ENCODE data around the gene ANKS1B. TPM values are rescaled to one million over a fixed set of nuclear protein-coding genes. Genes with fewer than 3 reads are reported as not detected.

Gene ANKS1B
- total RNA-seq, 1 experiment from 2014 or later = 5.8 TPM

DNA sequence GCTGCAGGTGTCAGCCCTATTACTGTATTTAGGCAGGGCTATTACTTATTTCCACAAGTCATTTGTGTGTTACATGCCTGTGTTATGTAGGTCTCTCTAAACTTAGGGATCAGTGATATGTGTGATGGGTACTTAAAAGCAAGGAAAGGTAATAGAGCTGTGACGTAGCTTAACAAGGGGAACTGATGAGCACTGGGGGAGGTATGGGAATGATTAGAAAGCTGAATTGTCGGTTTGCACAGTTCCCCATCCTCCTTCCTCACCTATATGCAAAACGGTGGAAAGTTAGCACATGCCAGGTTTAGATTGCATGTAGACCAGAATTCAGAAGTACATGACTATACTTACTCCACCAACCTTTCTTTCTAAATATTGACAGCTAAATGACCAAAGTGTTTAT is 831.4 kb downstream of the ANKS1B start:
- no peak overlapping the region for H3K4me3 Mint-ChIP-seq
- ChIA-PET CTCF (no interaction called here), POLR2A (no interaction called here)
- H3K27me3 Mint-ChIP-seq (ENCODE audit: low read depth) = no peaks in the 10 kb centered on the region
- TF ChIP-seq, protein P1, sequence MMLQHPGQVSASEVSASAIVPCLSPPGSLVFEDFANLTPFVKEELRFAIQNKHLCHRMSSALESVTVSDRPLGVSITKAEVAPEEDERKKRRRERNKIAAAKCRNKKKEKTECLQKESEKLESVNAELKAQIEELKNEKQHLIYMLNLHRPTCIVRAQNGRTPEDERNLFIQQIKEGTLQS (CRISPR knock-in tag; conservative IDR thresholded peaks at IDR 0.05) = no peak
- TF ChIP-seq KAT7 (CRISPR knock-in tag; IDR thresholded peaks at IDR 0.05; ENCODE audit: borderline replicate concordance) = no peak
- TF ChIP-seq NR2C2 (CRISPR knock-in tag; IDR thresholded peaks at IDR 0.05) = no peak
- TF ChIP-seq, protein P2, sequence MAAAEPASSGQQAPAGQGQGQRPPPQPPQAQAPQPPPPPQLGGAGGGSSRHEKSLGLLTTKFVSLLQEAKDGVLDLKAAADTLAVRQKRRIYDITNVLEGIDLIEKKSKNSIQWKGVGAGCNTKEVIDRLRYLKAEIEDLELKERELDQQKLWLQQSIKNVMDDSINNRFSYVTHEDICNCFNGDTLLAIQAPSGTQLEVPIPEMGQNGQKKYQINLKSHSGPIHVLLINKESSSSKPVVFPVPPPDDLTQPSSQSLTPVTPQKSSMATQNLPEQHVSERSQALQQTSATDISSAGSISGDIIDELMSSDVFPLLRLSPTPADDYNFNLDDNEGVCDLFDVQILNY (CRISPR knock-in tag; IDR thresholded peaks at IDR 0.05) = no peak
- TF ChIP-seq NR1H2 (CRISPR knock-in tag; IDR thresholded peaks at IDR 0.05) = no peak
- TF ChIP-seq GTF2I (CRISPR knock-in tag; conservative IDR thresholded peaks at IDR 0.05) = no peak
- no peak for TF ChIP-seq ZNF232 (CRISPR knock-in tag; IDR thresholded peaks at IDR 0.05)
- TF ChIP-seq CBFB (CRISPR knock-in tag; IDR thresholded peaks at IDR 0.05; ENCODE audit: low read depth) = no peak
- TF ChIP-seq CREM (CRISPR knock-in tag; IDR thresholded peaks at IDR 0.05) = no peak
- TF ChIP-seq SMAD3 (CRISPR knock-in tag; IDR thresholded peaks at IDR 0.05; ENCODE audit: borderline replicate concordance) = no peak
- TF ChIP-seq, protein P3, sequence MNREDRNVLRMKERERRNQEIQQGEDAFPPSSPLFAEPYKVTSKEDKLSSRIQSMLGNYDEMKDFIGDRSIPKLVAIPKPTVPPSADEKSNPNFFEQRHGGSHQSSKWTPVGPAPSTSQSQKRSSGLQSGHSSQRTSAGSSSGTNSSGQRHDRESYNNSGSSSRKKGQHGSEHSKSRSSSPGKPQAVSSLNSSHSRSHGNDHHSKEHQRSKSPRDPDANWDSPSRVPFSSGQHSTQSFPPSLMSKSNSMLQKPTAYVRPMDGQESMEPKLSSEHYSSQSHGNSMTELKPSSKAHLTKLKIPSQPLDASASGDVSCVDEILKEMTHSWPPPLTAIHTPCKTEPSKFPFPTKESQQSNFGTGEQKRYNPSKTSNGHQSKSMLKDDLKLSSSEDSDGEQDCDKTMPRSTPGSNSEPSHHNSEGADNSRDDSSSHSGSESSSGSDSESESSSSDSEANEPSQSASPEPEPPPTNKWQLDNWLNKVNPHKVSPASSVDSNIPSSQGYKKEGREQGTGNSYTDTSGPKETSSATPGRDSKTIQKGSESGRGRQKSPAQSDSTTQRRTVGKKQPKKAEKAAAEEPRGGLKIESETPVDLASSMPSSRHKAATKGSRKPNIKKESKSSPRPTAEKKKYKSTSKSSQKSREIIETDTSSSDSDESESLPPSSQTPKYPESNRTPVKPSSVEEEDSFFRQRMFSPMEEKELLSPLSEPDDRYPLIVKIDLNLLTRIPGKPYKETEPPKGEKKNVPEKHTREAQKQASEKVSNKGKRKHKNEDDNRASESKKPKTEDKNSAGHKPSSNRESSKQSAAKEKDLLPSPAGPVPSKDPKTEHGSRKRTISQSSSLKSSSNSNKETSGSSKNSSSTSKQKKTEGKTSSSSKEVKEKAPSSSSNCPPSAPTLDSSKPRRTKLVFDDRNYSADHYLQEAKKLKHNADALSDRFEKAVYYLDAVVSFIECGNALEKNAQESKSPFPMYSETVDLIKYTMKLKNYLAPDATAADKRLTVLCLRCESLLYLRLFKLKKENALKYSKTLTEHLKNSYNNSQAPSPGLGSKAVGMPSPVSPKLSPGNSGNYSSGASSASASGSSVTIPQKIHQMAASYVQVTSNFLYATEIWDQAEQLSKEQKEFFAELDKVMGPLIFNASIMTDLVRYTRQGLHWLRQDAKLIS (CRISPR knock-in tag; IDR thresholded peaks at IDR 0.05; ENCODE audit: borderline replicate concordance) = no peak
- TF ChIP-seq, protein P4, sequence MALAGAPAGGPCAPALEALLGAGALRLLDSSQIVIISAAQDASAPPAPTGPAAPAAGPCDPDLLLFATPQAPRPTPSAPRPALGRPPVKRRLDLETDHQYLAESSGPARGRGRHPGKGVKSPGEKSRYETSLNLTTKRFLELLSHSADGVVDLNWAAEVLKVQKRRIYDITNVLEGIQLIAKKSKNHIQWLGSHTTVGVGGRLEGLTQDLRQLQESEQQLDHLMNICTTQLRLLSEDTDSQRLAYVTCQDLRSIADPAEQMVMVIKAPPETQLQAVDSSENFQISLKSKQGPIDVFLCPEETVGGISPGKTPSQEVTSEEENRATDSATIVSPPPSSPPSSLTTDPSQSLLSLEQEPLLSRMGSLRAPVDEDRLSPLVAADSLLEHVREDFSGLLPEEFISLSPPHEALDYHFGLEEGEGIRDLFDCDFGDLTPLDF (CRISPR knock-in tag; IDR thresholded peaks at IDR 0.05) = no peak
- no peak for TF ChIP-seq OVOL2 (CRISPR knock-in tag; IDR thresholded peaks at IDR 0.05; ENCODE audit: borderline replicate concordance)
- TF ChIP-seq, protein P5, sequence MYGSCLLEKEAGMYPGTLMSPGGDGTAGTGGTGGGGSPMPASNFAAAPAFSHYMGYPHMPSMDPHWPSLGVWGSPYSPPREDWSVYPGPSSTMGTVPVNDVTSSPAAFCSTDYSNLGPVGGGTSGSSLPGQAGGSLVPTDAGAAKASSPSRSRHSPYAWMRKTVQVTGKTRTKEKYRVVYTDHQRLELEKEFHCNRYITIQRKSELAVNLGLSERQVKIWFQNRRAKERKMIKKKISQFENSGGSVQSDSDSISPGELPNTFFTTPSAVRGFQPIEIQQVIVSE (CRISPR knock-in tag; IDR thresholded peaks at IDR 0.05; ENCODE audit: borderline replicate concordance) = no peak
- TF ChIP-seq, protein P6, sequence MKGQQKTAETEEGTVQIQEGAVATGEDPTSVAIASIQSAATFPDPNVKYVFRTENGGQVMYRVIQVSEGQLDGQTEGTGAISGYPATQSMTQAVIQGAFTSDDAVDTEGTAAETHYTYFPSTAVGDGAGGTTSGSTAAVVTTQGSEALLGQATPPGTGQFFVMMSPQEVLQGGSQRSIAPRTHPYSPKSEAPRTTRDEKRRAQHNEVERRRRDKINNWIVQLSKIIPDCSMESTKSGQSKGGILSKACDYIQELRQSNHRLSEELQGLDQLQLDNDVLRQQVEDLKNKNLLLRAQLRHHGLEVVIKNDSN (CRISPR knock-in tag; IDR thresholded peaks at IDR 0.05) = no peak
- no peak for TF ChIP-seq PRRX2 (CRISPR knock-in tag; IDR thresholded peaks at IDR 0.05)
- no peak for DNase-seq (ENCODE audit: low spot score)
- H3K4me1 Mint-ChIP-seq = peaks cover 42% of the 10 kb centered on the region
- no peaks in the 10 kb centered on the region for H3K36me3 Mint-ChIP-seq
- H3K9me3 Mint-ChIP-seq = no peaks in the 10 kb centered on the region
- no peak overlapping the region for H3K27ac Mint-ChIP-seq
- no peak for ATAC-seq

DNA sequence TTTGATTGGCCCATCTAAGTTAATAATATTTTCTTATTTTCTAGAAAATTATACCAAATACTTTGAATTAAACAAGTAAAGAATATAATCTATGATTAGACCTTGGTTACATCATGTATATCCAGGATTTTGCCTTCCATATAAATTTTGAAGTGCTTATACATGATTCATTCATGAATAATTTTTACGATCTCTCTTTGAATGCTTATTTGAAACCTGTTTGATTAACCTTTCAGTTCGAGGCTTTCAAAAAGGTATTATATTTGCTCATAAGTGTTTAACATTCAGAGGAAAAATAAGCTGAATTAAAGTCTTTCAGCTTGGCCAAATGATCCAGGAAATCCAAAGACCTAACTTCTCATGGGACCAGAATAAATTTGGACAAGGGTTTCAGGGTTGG is 832.4 kb downstream of the ANKS1B start:
- ChIA-PET CTCF (no interaction called here), POLR2A (no interaction called here)
- no peak overlapping the region for H3K4me3 Mint-ChIP-seq
- no peak for DNase-seq (ENCODE audit: low spot score)
- no peaks in the 10 kb centered on the region for H3K36me3 Mint-ChIP-seq
- peaks cover 40% of the 10 kb centered on the region for H3K4me1 Mint-ChIP-seq
- H3K27ac Mint-ChIP-seq = no peak overlapping the region
- no peaks in the 10 kb centered on the region for H3K9me3 Mint-ChIP-seq
- no peak for ATAC-seq
- TF ChIP-seq, protein P4 (CRISPR knock-in tag; IDR thresholded peaks at IDR 0.05) = no peak
- H3K27me3 Mint-ChIP-seq (ENCODE audit: low read depth) = no peaks in the 10 kb centered on the region
